Measurements from ENCODE around the gene FREM2.

DNA sequence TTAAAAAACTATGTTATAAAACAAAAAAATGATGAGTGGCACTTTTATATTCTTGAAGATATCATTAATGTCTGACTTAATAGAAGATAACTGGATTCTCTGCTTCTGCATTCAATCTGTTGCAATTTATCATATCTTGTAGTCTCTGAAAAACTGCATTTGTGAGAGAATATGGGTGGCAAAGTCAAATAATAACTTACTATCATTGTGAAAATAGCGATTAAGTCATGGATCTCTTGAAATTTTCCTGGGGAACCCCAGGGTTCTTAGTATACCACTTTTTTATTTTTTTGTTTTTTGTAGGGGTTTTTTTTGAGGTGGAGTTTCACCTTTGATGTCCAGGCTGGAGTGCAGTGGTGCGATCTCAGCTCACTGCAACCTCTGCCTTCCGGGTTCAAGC lies 176.7 kb downstream of the FREM2 start:
- TF ChIP-seq, protein P1, sequence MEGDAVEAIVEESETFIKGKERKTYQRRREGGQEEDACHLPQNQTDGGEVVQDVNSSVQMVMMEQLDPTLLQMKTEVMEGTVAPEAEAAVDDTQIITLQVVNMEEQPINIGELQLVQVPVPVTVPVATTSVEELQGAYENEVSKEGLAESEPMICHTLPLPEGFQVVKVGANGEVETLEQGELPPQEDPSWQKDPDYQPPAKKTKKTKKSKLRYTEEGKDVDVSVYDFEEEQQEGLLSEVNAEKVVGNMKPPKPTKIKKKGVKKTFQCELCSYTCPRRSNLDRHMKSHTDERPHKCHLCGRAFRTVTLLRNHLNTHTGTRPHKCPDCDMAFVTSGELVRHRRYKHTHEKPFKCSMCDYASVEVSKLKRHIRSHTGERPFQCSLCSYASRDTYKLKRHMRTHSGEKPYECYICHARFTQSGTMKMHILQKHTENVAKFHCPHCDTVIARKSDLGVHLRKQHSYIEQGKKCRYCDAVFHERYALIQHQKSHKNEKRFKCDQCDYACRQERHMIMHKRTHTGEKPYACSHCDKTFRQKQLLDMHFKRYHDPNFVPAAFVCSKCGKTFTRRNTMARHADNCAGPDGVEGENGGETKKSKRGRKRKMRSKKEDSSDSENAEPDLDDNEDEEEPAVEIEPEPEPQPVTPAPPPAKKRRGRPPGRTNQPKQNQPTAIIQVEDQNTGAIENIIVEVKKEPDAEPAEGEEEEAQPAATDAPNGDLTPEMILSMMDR (conservative IDR thresholded peaks at IDR 0.05; ENCODE audit: low read depth in 2 of 2): no peak
- TF ChIP-seq POLR2AphosphoS5 (IDR thresholded peaks at IDR 0.05; ENCODE audit: low read depth): no peak
- TF ChIP-seq JUNB (IDR thresholded peaks at IDR 0.05; ENCODE audit: unreplicated experiment): no peak
- no peak for TF ChIP-seq ZNF331 (CRISPR knock-in tag; IDR thresholded peaks at IDR 0.05; ENCODE audit: low read depth)
- TF ChIP-seq EZH2 (IDR thresholded peaks at IDR 0.05; ENCODE audit: low read depth, unreplicated experiment): no peak
- TF ChIP-seq, protein P2, sequence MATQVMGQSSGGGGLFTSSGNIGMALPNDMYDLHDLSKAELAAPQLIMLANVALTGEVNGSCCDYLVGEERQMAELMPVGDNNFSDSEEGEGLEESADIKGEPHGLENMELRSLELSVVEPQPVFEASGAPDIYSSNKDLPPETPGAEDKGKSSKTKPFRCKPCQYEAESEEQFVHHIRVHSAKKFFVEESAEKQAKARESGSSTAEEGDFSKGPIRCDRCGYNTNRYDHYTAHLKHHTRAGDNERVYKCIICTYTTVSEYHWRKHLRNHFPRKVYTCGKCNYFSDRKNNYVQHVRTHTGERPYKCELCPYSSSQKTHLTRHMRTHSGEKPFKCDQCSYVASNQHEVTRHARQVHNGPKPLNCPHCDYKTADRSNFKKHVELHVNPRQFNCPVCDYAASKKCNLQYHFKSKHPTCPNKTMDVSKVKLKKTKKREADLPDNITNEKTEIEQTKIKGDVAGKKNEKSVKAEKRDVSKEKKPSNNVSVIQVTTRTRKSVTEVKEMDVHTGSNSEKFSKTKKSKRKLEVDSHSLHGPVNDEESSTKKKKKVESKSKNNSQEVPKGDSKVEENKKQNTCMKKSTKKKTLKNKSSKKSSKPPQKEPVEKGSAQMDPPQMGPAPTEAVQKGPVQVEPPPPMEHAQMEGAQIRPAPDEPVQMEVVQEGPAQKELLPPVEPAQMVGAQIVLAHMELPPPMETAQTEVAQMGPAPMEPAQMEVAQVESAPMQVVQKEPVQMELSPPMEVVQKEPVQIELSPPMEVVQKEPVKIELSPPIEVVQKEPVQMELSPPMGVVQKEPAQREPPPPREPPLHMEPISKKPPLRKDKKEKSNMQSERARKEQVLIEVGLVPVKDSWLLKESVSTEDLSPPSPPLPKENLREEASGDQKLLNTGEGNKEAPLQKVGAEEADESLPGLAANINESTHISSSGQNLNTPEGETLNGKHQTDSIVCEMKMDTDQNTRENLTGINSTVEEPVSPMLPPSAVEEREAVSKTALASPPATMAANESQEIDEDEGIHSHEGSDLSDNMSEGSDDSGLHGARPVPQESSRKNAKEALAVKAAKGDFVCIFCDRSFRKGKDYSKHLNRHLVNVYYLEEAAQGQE (IDR thresholded peaks at IDR 0.05; ENCODE audit: unreplicated experiment): no peak
- no peak for TF ChIP-seq CREB1 (CRISPR knock-in tag; IDR thresholded peaks at IDR 0.05; ENCODE audit: low read depth)
- TF ChIP-seq, protein P3, sequence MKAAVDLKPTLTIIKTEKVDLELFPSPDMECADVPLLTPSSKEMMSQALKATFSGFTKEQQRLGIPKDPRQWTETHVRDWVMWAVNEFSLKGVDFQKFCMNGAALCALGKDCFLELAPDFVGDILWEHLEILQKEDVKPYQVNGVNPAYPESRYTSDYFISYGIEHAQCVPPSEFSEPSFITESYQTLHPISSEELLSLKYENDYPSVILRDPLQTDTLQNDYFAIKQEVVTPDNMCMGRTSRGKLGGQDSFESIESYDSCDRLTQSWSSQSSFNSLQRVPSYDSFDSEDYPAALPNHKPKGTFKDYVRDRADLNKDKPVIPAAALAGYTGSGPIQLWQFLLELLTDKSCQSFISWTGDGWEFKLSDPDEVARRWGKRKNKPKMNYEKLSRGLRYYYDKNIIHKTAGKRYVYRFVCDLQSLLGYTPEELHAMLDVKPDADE (IDR thresholded peaks at IDR 0.05): no peak
- TF ChIP-seq, protein P4, sequence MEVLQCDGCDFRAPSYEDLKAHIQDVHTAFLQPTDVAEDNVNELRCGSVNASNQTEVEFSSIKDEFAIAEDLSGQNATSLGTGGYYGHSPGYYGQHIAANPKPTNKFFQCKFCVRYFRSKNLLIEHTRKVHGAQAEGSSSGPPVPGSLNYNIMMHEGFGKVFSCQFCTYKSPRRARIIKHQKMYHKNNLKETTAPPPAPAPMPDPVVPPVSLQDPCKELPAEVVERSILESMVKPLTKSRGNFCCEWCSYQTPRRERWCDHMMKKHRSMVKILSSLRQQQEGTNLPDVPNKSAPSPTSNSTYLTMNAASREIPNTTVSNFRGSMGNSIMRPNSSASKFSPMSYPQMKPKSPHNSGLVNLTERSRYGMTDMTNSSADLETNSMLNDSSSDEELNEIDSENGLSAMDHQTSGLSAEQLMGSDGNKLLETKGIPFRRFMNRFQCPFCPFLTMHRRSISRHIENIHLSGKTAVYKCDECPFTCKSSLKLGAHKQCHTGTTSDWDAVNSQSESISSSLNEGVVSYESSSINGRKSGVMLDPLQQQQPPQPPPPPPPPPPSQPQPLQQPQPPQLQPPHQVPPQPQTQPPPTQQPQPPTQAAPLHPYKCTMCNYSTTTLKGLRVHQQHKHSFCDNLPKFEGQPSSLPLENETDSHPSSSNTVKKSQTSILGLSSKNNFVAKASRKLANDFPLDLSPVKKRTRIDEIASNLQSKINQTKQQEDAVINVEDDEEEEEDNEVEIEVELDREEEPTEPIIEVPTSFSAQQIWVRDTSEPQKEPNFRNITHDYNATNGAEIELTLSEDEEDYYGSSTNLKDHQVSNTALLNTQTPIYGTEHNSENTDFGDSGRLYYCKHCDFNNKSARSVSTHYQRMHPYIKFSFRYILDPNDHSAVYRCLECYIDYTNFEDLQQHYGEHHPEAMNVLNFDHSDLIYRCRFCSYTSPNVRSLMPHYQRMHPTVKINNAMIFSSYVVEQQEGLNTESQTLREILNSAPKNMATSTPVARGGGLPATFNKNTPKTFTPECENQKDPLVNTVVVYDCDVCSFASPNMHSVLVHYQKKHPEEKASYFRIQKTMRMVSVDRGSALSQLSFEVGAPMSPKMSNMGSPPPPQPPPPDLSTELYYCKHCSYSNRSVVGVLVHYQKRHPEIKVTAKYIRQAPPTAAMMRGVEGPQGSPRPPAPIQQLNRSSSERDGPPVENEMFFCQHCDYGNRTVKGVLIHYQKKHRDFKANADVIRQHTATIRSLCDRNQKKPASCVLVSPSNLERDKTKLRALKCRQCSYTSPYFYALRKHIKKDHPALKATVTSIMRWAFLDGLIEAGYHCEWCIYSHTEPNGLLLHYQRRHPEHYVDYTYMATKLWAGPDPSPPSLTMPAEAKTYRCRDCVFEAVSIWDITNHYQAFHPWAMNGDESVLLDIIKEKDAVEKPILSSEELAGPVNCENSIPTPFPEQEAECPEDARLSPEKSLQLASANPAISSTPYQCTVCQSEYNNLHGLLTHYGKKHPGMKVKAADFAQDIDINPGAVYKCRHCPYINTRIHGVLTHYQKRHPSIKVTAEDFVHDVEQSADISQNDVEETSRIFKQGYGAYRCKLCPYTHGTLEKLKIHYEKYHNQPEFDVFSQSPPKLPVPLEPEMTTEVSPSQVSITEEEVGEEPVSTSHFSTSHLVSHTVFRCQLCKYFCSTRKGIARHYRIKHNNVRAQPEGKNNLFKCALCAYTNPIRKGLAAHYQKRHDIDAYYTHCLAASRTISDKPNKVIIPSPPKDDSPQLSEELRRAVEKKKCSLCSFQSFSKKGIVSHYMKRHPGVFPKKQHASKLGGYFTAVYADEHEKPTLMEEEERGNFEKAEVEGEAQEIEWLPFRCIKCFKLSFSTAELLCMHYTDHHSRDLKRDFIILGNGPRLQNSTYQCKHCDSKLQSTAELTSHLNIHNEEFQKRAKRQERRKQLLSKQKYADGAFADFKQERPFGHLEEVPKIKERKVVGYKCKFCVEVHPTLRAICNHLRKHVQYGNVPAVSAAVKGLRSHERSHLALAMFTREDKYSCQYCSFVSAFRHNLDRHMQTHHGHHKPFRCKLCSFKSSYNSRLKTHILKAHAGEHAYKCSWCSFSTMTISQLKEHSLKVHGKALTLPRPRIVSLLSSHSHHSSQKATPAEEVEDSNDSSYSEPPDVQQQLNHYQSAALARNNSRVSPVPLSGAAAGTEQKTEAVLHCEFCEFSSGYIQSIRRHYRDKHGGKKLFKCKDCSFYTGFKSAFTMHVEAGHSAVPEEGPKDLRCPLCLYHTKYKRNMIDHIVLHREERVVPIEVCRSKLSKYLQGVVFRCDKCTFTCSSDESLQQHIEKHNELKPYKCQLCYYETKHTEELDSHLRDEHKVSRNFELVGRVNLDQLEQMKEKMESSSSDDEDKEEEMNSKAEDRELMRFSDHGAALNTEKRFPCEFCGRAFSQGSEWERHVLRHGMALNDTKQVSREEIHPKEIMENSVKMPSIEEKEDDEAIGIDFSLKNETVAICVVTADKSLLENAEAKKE (CRISPR knock-in tag; IDR thresholded peaks at IDR 0.05): no peak
- no peak for TF ChIP-seq EZH2phosphoT487 (IDR thresholded peaks at IDR 0.05; ENCODE audit: unreplicated experiment)
- no peak for TF ChIP-seq STAT1 (IDR thresholded peaks at IDR 0.05; ENCODE audit: unreplicated experiment)
- TF ChIP-seq ZNF114 (CRISPR knock-in tag; IDR thresholded peaks at IDR 0.05): no peak
- TF ChIP-seq NANOG (IDR thresholded peaks at IDR 0.05; ENCODE audit: borderline replicate concordance): no peak

Measured in GM23338 (cell line).